ENCODE results near the gene COX19.

DNA sequence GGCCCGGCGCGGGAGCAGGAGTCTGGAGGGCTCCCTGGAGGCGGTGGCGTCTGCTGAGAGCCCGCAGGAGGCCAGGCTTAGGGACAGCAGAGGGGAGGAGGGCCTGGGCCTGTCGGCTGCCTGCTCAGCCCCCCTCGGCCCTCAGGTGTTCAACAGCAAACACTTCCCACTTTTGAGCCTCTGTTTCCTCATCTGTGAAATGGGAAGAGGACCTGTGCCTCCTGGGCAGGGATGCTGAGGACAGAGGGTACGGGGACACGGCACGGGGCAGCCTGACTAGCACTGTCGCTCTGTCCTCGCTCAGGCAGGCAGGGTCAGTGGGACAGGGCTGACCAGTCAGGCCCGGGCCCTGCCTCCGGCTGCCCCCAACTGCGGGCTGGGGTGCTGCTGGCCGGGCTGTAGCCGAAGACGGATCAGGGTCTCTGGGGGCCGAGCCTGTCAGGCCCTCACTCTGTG is 8.3 kb upstream of the COX19 start:
- TF ChIP-seq, protein P1, sequence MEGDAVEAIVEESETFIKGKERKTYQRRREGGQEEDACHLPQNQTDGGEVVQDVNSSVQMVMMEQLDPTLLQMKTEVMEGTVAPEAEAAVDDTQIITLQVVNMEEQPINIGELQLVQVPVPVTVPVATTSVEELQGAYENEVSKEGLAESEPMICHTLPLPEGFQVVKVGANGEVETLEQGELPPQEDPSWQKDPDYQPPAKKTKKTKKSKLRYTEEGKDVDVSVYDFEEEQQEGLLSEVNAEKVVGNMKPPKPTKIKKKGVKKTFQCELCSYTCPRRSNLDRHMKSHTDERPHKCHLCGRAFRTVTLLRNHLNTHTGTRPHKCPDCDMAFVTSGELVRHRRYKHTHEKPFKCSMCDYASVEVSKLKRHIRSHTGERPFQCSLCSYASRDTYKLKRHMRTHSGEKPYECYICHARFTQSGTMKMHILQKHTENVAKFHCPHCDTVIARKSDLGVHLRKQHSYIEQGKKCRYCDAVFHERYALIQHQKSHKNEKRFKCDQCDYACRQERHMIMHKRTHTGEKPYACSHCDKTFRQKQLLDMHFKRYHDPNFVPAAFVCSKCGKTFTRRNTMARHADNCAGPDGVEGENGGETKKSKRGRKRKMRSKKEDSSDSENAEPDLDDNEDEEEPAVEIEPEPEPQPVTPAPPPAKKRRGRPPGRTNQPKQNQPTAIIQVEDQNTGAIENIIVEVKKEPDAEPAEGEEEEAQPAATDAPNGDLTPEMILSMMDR (IDR thresholded peaks at IDR 0.05) = no peak
- TF ChIP-seq EP300 (IDR thresholded peaks at IDR 0.05; ENCODE audit: low read depth) = no peak
- no peak for TF ChIP-seq POLR2A (IDR thresholded peaks at IDR 0.05)
